RWPE2 (cell line): Measurements from ENCODE around the gene GJA1.
"Not testable (repeated sequence)": the region's sequence is repeated elsewhere in the genome, so short reads cannot be mapped to it uniquely, and the experiment has no call there.

ENCODE experiments used
- ATAC-seq: fragments of 200-7000 bp; cut with Tn5 transposase; 3 replicates; pipeline ENCODE4 v1.9.1; 2021; ENCODE audit warnings: low read depth
- DNase-seq: peaks from one replicate; pipeline ENCODE4 v3.0.0-alpha.2; 2020; ENCODE audit warnings: low spot score
- H3K27ac ChIP-seq: fragments of 450-650 bp; 2 replicates; pipeline ENCODE4 v1.5.1; 2017; ENCODE audit warnings: mild to moderate bottlenecking; ENCODE audit not compliant: poor library complexity, severe bottlenecking
- H3K27me3 ChIP-seq: fragments of 250-450 bp; sonication (Bioruptor Pico); 2 replicates; pipeline ENCODE4 v1.5.1; 2021; ENCODE audit warnings: mild to moderate bottlenecking, moderate library complexity; ENCODE audit not compliant: insufficient read depth, poor library complexity, severe bottlenecking
- H3K36me3 ChIP-seq: fragments of 250-450 bp; sonication (Bioruptor Pico); 2 replicates; pipeline ENCODE4 v1.5.1; 2020; ENCODE audit warnings: low read depth, mild to moderate bottlenecking, moderate library complexity
- H3K4me1 ChIP-seq: fragments of 250-450 bp; sonication (Bioruptor Pico); 2 replicates; pipeline ENCODE4 v1.5.1; 2021; ENCODE audit warnings: mild to moderate bottlenecking, moderate library complexity; ENCODE audit not compliant: insufficient read depth, poor library complexity, severe bottlenecking
- H3K4me3 ChIP-seq: fragments of 250-450 bp; sonication (Bioruptor Pico); 2 replicates; pipeline ENCODE4 v1.5.1; 2021; ENCODE audit warnings: mild to moderate bottlenecking, moderate library complexity; ENCODE audit not compliant: severe bottlenecking
- H3K9me3 ChIP-seq: fragments of 250-450 bp; sonication (Bioruptor Pico); 2 replicates; pipeline ENCODE4 v1.5.1; 2021; ENCODE audit warnings: mild to moderate bottlenecking, moderate library complexity; ENCODE audit not compliant: severe bottlenecking
- CTCF ChIP-seq: fragments of 450-650 bp; IDR thresholded peaks from one replicate; pipeline ENCODE4 v1.5.1; 2017; ENCODE audit warnings: mild to moderate bottlenecking, moderate library complexity; ENCODE audit not compliant: poor library complexity, severe bottlenecking

The GJA1 gene

DNA sequence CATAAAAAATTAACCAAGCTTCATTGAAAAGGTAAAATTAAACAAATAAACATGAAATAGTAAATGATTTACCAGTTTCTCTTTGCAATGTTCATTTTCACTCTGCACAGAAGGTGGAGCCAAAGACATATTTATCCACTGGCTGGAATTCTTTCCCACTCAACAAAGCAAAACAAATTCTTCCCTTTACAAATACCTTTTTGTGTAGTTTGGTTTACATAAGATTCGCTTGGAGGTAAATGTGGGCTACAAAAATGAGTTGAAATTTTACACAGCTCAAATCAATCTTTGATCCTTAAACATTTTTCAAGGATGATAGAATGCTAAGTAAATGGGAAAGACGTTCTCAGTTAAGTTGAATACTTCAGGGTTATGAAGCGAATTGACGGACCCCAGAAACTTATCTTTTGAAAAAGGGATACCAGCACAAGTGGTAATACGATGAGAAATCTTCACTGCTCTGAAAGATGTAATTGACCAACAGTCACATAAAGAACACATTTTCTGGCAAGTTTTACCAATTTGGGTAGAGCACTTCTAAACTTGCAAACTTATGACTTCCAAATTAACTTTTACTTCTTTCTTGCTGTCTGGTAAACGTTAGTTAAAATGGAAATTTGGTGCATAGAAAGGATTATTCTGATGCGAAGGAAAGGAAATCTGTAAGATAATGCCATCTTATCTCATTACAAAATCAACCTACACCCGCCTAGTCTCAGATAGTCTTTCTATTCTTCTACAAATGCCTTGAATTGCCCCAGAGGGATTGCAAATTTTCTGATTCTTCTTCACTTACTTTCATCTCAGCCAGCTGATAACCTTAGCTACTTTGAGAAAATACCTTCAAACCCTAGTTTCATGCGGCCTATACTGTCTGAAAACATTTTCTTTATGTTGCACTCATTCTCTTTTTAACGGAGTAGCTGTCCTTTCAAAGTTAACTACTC is 4.7 kb upstream of the GJA1 start:
- Histone ChIP-seq H3K4me3 (no peak overlapping the region), H3K36me3 (no peaks in the 10 kb centered on the region), H3K4me1 (no peaks in the 10 kb centered on the region), H3K27ac (no peak overlapping the region), H3K9me3 (no peaks in the 10 kb centered on the region), H3K27me3 (no peaks in the 10 kb centered on the region)
- TF ChIP-seq CTCF = peak; percentile 89
- DNase-seq (no peak), ATAC-seq (peak; percentile 41; the same call in 1 of the 3 replicates)

DNA sequence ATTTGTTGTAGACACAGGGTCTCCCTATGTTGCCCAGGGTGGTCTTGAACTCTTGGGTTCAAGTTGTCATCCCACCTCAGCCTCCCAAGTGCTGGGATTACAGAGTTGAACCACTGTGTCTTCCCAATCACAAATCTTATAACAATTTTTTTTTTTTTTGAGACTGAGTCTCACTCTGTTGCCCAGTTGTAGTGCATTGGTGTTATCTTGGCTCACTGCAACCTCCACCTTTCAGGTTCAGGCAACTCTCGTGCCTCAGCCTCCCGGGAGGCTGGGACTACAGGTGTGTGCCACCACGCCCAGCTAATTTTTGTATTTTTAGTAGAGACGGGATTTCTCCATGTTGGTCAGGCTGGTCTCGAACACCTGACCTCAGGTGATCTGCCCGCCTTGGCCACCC is 3.7 kb upstream of the GJA1 start:
- H3K27ac ChIP-seq, H3K36me3 ChIP-seq, H3K27me3 ChIP-seq, H3K4me1 ChIP-seq, H3K4me3 ChIP-seq, DNase-seq, H3K9me3 ChIP-seq, ATAC-seq: not testable (repeated sequence)

DNA sequence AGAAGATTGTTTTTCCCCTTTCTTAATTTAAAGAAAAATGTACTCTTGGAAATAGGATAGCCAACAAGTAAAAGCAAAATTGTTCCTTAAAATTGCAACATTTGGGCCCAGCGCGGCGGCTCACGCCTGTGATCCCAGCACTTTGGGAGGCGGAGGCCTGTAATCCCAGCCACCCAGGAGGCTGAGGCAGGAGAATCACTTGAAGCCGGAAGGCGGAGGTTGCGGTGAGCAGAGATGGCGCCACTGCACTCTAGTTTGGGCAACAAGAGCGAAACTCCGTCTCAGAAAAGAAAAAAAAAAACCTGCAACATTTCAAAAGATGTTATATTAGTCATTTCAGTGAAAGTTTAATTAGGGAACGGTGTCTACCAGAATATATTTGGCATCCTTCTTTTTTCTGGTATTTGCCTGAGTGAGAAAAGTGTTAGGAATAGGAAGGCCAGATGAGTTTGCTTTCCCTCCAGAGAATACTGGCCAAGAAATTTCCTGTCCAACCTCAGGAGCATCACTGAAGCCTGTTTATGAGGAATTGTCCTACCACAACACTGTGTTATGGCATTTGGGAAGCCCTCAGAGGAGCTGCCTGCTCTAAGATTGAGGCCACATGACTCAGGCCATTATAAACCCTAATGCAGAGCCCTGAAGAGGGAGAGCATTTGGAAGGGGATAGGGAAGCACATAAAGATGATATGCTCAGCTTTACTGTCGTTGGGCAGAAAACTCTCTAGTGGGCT is 1.2 kb upstream of the GJA1 start:
- Histone ChIP-seq H3K36me3 (no peaks in the 10 kb centered on the region), H3K9me3 (no peaks in the 10 kb centered on the region), H3K4me1 (peaks cover 8% of the 10 kb centered on the region), H3K27me3 (no peaks in the 10 kb centered on the region), H3K27ac (no peak overlapping the region), H3K4me3 (no peak overlapping the region)
- no peak for DNase-seq
- TF ChIP-seq CTCF = no peak
- no peak for ATAC-seq

- TF ChIP-seq CTCF = no peak
- Histone ChIP-seq H3K4me3 (peak overlapping the region; percentile 39), H3K36me3 (no peaks in the 10 kb centered on the region), H3K4me1 (peaks cover 9% of the 10 kb centered on the region), H3K9me3 (no peaks in the 10 kb centered on the region), H3K27me3 (no peaks in the 10 kb centered on the region), H3K27ac (peak overlapping the region; percentile 66)
- no peak for ATAC-seq
- DNase-seq = no peak
These were observed 920 bp downstream of the GJA1 start for GRCh38 chr6:121436274-121436857.
